Endothelial cell of umbilical vein (primary cell): ENCODE data around the gene RBM26. TPM values are rescaled to one million over a fixed set of nuclear protein-coding genes. Genes with fewer than 3 reads are reported as not detected.
A peak's percentile ranks its signal among the peaks of the same experiment; 100 is the strongest.

ENCODE experiments used
- BruUV-seq: library from RNA; stranded (reverse); fragments of 400-500 nt; replicated peaks from 2 replicates; lab custom pipeline; 2021; lab: Mats Ljungman, UMichigan
- CTCF ChIA-PET: fragments of 300-600, 350-600 bp; sonication (Branson Sonifier 250); formaldehyde crosslinking; loops from one replicate; lab custom pipeline; 2021; ENCODE audit warnings: antibody characterized with exemption, inconsistent platforms; lab: Charles Lee
- POLR2A ChIA-PET: fragments of 300-600, 350-600 bp; sonication (Branson Sonifier 250); formaldehyde crosslinking; loops from one replicate; lab custom pipeline; 2021; ENCODE audit warnings: antibody characterized with exemption, inconsistent platforms; lab: Charles Lee
- DNase-seq: peaks from one replicate; pipeline ENCODE4 v3.0.0-alpha.2; 2011; ENCODE audit warnings: low read depth, low spot score
- FAIRE-seq: peaks from 2 replicates; lab custom pipeline; 2011; peaks lifted over from hg19 to GRCh38; lab: Jason Lieb, UNC
- H2AFZ ChIP-seq: 2 replicates; pipeline ENCODE4 v1.6.0; 2012; ENCODE audit warnings: low read depth, low read length, control low read depth, inconsistent platforms
- H3K27ac ChIP-seq: 2 replicates; pipeline ENCODE4 v1.5.1; 2011; ENCODE audit warnings: low read depth, mild to moderate bottlenecking, control low read depth, low read length, moderate library complexity; ENCODE audit not compliant: insufficient read depth
- H3K27me3 ChIP-seq, 2 experiments: 2 replicates each; pipeline versions ENCODE4 v1.6.0 to v1.6.1; 2011; ENCODE audit warnings: low read length in 2 of 2, mixed read lengths in 1 of 2; ENCODE audit not compliant: control insufficient read depth in 2 of 2, insufficient read depth in 2 of 2
- H3K36me3 ChIP-seq, 2 experiments: 2 replicates in 1 of 2; 3 replicates in 1 of 2; pipeline ENCODE4 v1.5.1; 2011; ENCODE audit warnings: low read length in 2 of 2, mild to moderate bottlenecking in 1 of 2, moderate library complexity in 1 of 2; ENCODE audit not compliant: control insufficient read depth in 2 of 2, insufficient read depth in 2 of 2; ENCODE audit errors: extremely low read depth in 1 of 2
- H3K4me1 ChIP-seq: 3 replicates; pipeline ENCODE4 v1.5.1; 2011; ENCODE audit warnings: mild to moderate bottlenecking, low read length; ENCODE audit not compliant: control insufficient read depth, insufficient read depth; ENCODE audit errors: extremely low read depth
- H3K4me2 ChIP-seq: 2 replicates; pipeline ENCODE4 v1.6.1; 2011; ENCODE audit warnings: low read length, control low read depth, mixed read lengths; ENCODE audit not compliant: insufficient read depth
- H3K4me3 ChIP-seq, 3 experiments: fragments of 200-600 bp in 1 of 3; sonication (generic), shearing (Covaris generic) in 1 of 3; replicated peaks in 1 of 3; 2 replicates each; pipeline ENCODE4 v1.5.1; 2011 to 2016; ENCODE audit warnings: control low read depth in 3 of 3, low read length in 3 of 3, mild to moderate bottlenecking in 2 of 3, inconsistent platforms in 1 of 3, low read depth in 1 of 3, moderate library complexity in 1 of 3; ENCODE audit not compliant: insufficient read depth in 1 of 3
- H3K79me2 ChIP-seq: 2 replicates; pipeline ENCODE4 v1.6.0; 2012; ENCODE audit warnings: low read length, inconsistent platforms; ENCODE audit not compliant: control insufficient read depth, insufficient read depth
- H3K9ac ChIP-seq: replicated peaks from 2 replicates; pipeline ENCODE3; 2011; ENCODE audit warnings: low read length, control low read depth; ENCODE audit not compliant: insufficient read depth; ENCODE audit errors: extremely low read depth
- H3K9me1 ChIP-seq: replicated peaks from 3 replicates; pipeline ENCODE4 v1.6.0; 2011; ENCODE audit warnings: mild to moderate bottlenecking, low read length; ENCODE audit not compliant: control insufficient read depth, insufficient read depth; ENCODE audit errors: extremely low read depth
- H3K9me3 ChIP-seq: replicated peaks from 2 replicates; pipeline ENCODE4 v1.5.1; 2012; ENCODE audit warnings: low read length, inconsistent platforms; ENCODE audit not compliant: control insufficient read depth, insufficient read depth
- H4K20me1 ChIP-seq: replicated peaks from 2 replicates; pipeline ENCODE3; 2011; ENCODE audit warnings: mild to moderate bottlenecking, low read length; ENCODE audit not compliant: control insufficient read depth, insufficient read depth; ENCODE audit errors: extremely low read depth
- EZH2 ChIP-seq: IDR thresholded peaks from 2 replicates; pipeline ENCODE4 v1.6.1; 2012; ENCODE audit warnings: borderline replicate concordance, low read depth, mild to moderate bottlenecking, moderate library complexity, low read length, inconsistent platforms; ENCODE audit not compliant: severe bottlenecking
- FOS ChIP-seq: IDR thresholded peaks from 2 replicates; pipeline ENCODE4 v1.6.1; 2011; ENCODE audit warnings: mild to moderate bottlenecking, low read length, moderate library complexity, borderline replicate concordance; ENCODE audit not compliant: insufficient read depth
- GATA2 ChIP-seq: IDR thresholded peaks from 2 replicates; pipeline ENCODE4 v1.7.0; 2011; ENCODE audit warnings: low read depth, mild to moderate bottlenecking, moderate library complexity, mixed read lengths, low read length; ENCODE audit not compliant: insufficient read length, insufficient read depth
- JUN ChIP-seq: IDR thresholded peaks from 2 replicates; pipeline ENCODE4 v1.6.1; 2011; ENCODE audit warnings: borderline replicate concordance, low read depth; ENCODE audit not compliant: insufficient read length, insufficient read depth
- MAX ChIP-seq: IDR thresholded peaks from 2 replicates; pipeline ENCODE4 v1.6.1; 2011; ENCODE audit not compliant: insufficient read depth, insufficient read length
- MYC ChIP-seq: IDR thresholded peaks from one replicate; pipeline ENCODE4 v1.6.1; 2011; ENCODE audit warnings: mild to moderate bottlenecking, low read depth, low read length
- POLR2A ChIP-seq: IDR thresholded peaks from 2 replicates; pipeline ENCODE4 v1.6.1; 2012; ENCODE audit warnings: low read depth, mild to moderate bottlenecking, control low read depth, low read length
- POLR2AphosphoS5 ChIP-seq: IDR thresholded peaks from 2 replicates; pipeline ENCODE4 v1.6.1; 2012; ENCODE audit warnings: low read depth, mild to moderate bottlenecking, control low read depth, low read length, moderate library complexity; ENCODE audit not compliant: insufficient read depth
- dilution Hi-C: fragments of 300-500 bp; cut with MboI; formaldehyde crosslinking; loops from one replicate; pipeline ENCODE4 v1.15.0; 2019; ENCODE audit warnings: low sequenced_read_pairs; ENCODE audit not compliant: extremely low pct_ligation_motif_present
- intact Hi-C: fragments of 100-400 bp; cut with micrococcal nuclease; formaldehyde crosslinking; loops from one replicate; pipeline ENCODE4 v1.10.0; 2022
- polyA plus RNA-seq, 4 experiments: library from polyadenylated mRNA; depleted of rRNA in 3 of 4; stranded (reverse) in 3 of 4; unstranded in 1 of 4; fragments of >200 nt; gene quantifications; 2 replicates each; pipeline versions ENCODE4 v1.2.1 to v1.2.3, GENCODE V29; 2011 to 2012; ENCODE audit warnings: missing spikeins in 1 of 4
- total RNA-seq: library from RNA; stranded (reverse); gene quantifications from 2 replicates; pipeline ENCODE4 v1.2.3, GENCODE V29; 2021
- TF ChIP-seq, protein P1 (sequence below), 2 donors: IDR thresholded peaks; 1 replicate in 1 of 2; 2 replicates in 1 of 2; pipeline ENCODE4 v1.5.1; 2011; ENCODE audit warnings: low read length in 2 of 2, mild to moderate bottlenecking in 2 of 2, moderate library complexity in 2 of 2, control low read depth in 1 of 2, inconsistent platforms in 1 of 2, low read depth in 1 of 2; ENCODE audit not compliant: insufficient read depth in 1 of 2; ENCODE audit errors: extremely low read depth in 1 of 2

Gene RBM26
- total and polyA plus RNA-seq, 2 donors (not counting 3 experiments of a cell fraction or from before 2014, with no cell fraction given), result 14.8 to 54.3 TPM

GRCh38 chr13:79451500-79451962 lies 45.5 kb upstream of the RBM26 start:
- CTCF ChIA-PET, result interaction anchor here (1.3 to 1.8 kb wide), 3 partner anchors 27 to 90 kb away, joined by 4 to 15 read pairs (median 6); no protein-coding TSS in a partner anchor
- no peaks in the 10 kb centered on the region for H3K36me3 ChIP-seq
- peak overlapping the region; percentile 18 for H3K4me2 ChIP-seq
- no peaks in the 10 kb centered on the region for H3K9me1 ChIP-seq
- H3K4me1 ChIP-seq, result peaks cover 14% of the 10 kb centered on the region
- no peak overlapping the region for H3K4me3 ChIP-seq
- FAIRE-seq, result peak; percentile 81
- no peaks in the 10 kb centered on the region for H3K9me3 ChIP-seq
- TF ChIP-seq MYC (no peak), POLR2A (no peak), FOS (peak; percentile 69), MAX (no peak), EZH2 (no peak), POLR2AphosphoS5 (no peak), JUN (peak; percentile 43), GATA2 (peak; percentile 78)
- TF ChIP-seq, protein P1, sequence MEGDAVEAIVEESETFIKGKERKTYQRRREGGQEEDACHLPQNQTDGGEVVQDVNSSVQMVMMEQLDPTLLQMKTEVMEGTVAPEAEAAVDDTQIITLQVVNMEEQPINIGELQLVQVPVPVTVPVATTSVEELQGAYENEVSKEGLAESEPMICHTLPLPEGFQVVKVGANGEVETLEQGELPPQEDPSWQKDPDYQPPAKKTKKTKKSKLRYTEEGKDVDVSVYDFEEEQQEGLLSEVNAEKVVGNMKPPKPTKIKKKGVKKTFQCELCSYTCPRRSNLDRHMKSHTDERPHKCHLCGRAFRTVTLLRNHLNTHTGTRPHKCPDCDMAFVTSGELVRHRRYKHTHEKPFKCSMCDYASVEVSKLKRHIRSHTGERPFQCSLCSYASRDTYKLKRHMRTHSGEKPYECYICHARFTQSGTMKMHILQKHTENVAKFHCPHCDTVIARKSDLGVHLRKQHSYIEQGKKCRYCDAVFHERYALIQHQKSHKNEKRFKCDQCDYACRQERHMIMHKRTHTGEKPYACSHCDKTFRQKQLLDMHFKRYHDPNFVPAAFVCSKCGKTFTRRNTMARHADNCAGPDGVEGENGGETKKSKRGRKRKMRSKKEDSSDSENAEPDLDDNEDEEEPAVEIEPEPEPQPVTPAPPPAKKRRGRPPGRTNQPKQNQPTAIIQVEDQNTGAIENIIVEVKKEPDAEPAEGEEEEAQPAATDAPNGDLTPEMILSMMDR (IDR thresholded peaks at IDR 0.05; ENCODE audit: extremely low read depth in 1 of 2, insufficient read depth in 1 of 2, low read depth in 1 of 2, low read length in 2 of 2), result no peak
- intact Hi-C loops, result no loop called here
- no peaks in the 10 kb centered on the region for H3K79me2 ChIP-seq
- no peak overlapping the region for H3K9ac ChIP-seq
- no peaks in the 10 kb centered on the region for H3K27me3 ChIP-seq
- dilution Hi-C loops, result no loop called here
- POLR2A ChIA-PET, result no interaction called here
- peak; percentile 65 for DNase-seq
- H3K27ac ChIP-seq, result no peak overlapping the region
- no TSS peak for BruUV-seq
- no peaks in the 10 kb centered on the region for H4K20me1 ChIP-seq
- peak overlapping the region; percentile 31 for H2AFZ ChIP-seq
